ENCODE results near the gene SEH1L.
"Not testable (repeated sequence)": the region's sequence is repeated elsewhere in the genome, so short reads cannot be mapped to it uniquely, and the experiment has no call there.

The SEH1L gene

GRCh38 chr18:12996661-12997292 lies 49.0 kb downstream of the SEH1L start:
- no peak for DNase-seq

GRCh38 chr18:12997330-12997729 lies 49.5 kb downstream of the SEH1L start:
- not testable (repeated sequence) for DNase-seq

GRCh38 chr18:12998332-12999060 lies 50.7 kb downstream of the SEH1L start:
- DNase-seq: no peak

GRCh38 chr18:13003466-13003896 lies 55.7 kb downstream of the SEH1L start:
- DNase-seq: no peak

- DNase-seq: no peak
Observed at GRCh38 chr18:13004396-13004795, 56.6 kb downstream of the SEH1L start.

- no peak for DNase-seq
Observed at GRCh38 chr18:13005289-13005688, 57.5 kb downstream of the SEH1L start.

GRCh38 chr18:13006531-13007247 lies 58.9 kb downstream of the SEH1L start:
- no peak for DNase-seq

GRCh38 chr18:13007248-13007560 lies 59.4 kb downstream of the SEH1L start:
- no peak for DNase-seq

- no peak for DNase-seq
Observed at GRCh38 chr18:13011719-13012118, 63.9 kb downstream of the SEH1L start.

- no peak for DNase-seq
Observed at GRCh38 chr18:13014232-13014631, 66.4 kb downstream of the SEH1L start.

GRCh38 chr18:13014818-13015217 lies 67.0 kb downstream of the SEH1L start:
- no peak for DNase-seq

- no peak for DNase-seq
Observed at GRCh38 chr18:13017247-13017875, 69.5 kb downstream of the SEH1L start.

- DNase-seq: no peak
Observed at GRCh38 chr18:13018374-13018773, 70.6 kb downstream of the SEH1L start.

GRCh38 chr18:13019301-13019700 lies 71.5 kb downstream of the SEH1L start:
- no peak for DNase-seq

- DNase-seq: no peak
Observed at GRCh38 chr18:13022644-13023043, 74.8 kb downstream of the SEH1L start.

- no peak for DNase-seq
Observed at GRCh38 chr18:13025233-13025632, 77.4 kb downstream of the SEH1L start.

GRCh38 chr18:13026583-13027270 lies 78.9 kb downstream of the SEH1L start:
- DNase-seq: no peak

- DNase-seq: no peak
Observed at GRCh38 chr18:13028869-13029268, 81.1 kb downstream of the SEH1L start.

GRCh38 chr18:13032173-13032572 lies 84.4 kb downstream of the SEH1L start:
- DNase-seq: no peak

- DNase-seq: no peak
Observed at GRCh38 chr18:13035249-13035914, 87.6 kb downstream of the SEH1L start.

- DNase-seq: no peak
Observed at GRCh38 chr18:13036622-13037320, 89.0 kb downstream of the SEH1L start.
